Measurements from ENCODE around the gene HDDC3.

Gene HDDC3

GRCh38 chr15:90895571-90896117 is 36.7 kb downstream of the HDDC3 start:
- FAIRE-seq (peak; percentile 55), DNase-seq (ENCODE audit: insufficient read length, low spot score) (no peak)

DNA sequence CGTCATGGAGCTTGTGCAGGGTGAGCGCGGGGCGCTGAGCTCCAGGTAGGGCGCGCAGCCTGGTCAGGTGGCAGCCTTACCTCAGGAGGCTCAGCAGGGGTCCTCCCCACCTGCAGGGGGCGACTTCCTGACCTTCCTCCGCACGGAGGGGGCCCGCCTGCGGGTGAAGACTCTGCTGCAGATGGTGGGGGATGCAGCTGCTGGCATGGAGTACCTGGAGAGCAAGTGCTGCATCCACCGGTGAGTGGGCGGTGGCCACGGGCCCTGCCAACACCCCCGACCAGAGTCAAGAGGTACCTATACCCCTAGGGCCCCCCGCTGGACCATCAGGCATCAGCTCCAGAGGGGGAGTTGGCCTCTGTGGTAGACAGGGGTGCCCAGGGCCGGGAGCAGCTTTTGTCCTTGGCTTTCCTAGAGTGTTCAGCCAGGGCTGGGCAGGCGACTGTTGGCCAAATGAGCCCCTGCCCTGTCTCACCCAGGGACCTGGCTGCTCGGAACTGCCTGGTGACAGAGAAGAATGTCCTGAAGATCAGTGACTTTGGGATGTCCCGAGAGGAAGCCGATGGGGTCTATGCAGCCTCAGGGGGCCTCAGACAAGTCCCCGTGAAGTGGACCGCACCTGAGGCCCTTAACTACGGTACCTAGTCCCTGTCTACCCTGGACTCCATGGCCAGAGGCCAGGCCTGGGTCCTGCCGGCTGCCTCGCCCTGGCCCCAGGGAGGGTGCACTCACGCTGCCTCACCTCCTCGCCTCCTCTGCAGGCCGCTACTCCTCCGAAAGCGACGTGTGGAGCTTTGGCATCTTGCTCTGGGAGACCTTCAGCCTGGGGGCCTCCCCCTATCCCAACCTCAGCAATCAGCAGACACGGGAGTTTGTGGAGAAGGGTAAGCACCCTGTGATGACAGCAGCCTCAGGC is 38.9 kb downstream of the HDDC3 start:
- FAIRE-seq (no peak), DNase-seq (ENCODE audit: insufficient read length, low spot score) (no peak)

DNA sequence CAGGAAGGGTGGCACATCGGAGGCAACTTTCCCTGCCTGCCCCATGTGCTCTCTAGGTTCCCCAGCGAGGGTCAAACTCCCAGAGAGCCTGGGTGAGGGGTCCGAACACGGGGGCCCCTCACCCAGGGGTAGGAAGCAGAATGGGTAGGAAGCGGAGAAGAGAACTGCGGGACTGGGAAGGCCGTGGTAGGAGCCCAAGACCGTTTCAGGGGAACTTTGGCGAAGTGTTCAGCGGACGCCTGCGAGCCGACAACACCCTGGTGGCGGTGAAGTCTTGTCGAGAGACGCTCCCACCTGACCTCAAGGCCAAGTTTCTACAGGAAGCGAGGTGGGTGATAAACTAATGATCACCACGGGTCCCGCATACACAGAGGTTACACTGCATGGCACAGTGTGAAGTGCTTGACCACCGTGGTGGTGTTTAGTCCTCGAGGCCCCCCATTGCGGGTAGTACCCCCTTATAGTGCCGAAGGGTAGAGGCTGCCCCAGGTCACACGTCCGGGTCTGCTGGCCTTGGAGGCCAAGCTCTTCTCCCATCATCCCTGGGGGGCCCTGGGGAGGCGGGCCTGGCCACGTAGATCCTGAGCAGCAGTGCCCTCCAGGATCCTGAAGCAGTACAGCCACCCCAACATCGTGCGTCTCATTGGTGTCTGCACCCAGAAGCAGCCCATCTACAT is 39.7 kb downstream of the HDDC3 start:
- no peak for DNase-seq (ENCODE audit: insufficient read length, low spot score)
- no peak for FAIRE-seq

GRCh38 chr15:90892023-90892422 is 40.3 kb downstream of the HDDC3 start:
- no peak for FAIRE-seq
- no peak for DNase-seq (ENCODE audit: insufficient read length, low spot score)

DNA sequence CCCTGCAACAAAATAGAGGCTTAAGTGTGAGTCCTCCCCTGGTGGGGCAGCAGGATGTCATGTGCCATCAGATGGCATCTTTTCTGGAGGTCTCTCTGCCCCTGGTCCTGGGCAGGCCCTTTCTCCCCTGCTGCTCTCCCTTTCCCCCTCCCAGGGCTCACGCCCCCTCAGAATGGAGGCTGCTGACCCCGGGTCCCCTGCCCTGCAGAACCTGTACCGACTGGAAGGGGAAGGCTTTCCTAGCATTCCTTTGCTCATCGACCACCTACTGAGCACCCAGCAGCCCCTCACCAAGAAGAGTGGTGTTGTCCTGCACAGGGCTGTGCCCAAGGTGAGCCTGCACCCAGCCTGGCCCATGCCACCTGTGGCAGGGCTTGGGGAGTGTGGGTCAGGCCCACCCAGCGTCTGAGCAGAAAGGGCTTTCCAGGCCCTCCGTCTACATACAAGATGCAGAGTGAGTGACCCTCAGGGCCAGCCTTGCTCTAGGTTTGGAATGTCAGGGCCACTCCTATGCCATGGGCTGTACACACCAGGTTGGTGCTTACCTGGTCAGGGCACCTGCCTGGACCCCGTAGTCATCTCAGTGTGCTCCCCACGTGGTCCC is 40.9 kb downstream of the HDDC3 start:
- no peak for FAIRE-seq
- DNase-seq (ENCODE audit: insufficient read length, low spot score) = no peak

DNA sequence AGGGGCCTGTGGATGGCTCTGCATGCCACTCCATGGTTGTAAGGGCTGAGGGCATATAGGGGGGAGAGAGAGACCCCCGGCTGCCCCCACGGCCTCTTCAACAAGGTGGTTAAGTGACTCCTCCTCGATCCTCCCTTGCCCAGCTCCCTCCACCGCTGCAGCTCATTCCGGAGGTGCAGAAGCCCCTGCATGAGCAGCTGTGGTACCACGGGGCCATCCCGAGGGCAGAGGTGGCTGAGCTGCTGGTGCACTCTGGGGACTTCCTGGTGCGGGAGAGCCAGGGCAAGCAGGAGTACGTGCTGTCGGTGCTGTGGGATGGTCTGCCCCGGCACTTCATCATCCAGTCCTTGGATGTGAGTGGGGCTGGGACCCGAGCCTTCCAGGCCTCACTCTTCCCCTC is 41.5 kb downstream of the HDDC3 start:
- FAIRE-seq = no peak
- DNase-seq (ENCODE audit: insufficient read length, low spot score) = no peak

GRCh38 chr15:90889736-90890456 is 42.5 kb downstream of the HDDC3 start:
- FAIRE-seq (no peak), DNase-seq (ENCODE audit: insufficient read length, low spot score) (no peak)

DNA sequence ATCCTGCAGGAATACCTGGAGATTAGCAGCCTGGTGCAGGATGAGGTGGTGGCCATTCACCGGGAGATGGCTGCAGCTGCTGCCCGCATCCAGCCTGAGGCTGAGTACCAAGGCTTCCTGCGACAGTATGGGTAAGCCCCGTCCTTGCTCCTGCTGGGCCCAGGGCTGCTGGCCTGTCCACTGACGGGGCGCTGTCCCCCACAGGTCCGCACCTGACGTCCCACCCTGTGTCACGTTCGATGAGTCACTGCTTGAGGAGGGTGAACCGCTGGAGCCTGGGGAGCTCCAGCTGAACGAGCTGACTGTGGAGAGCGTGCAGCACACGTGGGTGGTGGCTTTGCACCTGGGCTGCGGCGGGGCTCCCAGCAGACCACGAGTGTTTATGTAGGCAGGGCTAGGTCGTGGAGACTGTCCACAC is 43.0 kb downstream of the HDDC3 start:
- DNase-seq (ENCODE audit: insufficient read length, low spot score) (no peak), FAIRE-seq (no peak)

GRCh38 chr15:90887037-90887481 is 45.3 kb downstream of the HDDC3 start:
- FAIRE-seq = no peak
- DNase-seq (ENCODE audit: insufficient read length, low spot score) = no peak

GRCh38 chr15:90886291-90886614 is 46.1 kb downstream of the HDDC3 start:
- FAIRE-seq (no peak), DNase-seq (ENCODE audit: insufficient read length, low spot score) (no peak)

DNA sequence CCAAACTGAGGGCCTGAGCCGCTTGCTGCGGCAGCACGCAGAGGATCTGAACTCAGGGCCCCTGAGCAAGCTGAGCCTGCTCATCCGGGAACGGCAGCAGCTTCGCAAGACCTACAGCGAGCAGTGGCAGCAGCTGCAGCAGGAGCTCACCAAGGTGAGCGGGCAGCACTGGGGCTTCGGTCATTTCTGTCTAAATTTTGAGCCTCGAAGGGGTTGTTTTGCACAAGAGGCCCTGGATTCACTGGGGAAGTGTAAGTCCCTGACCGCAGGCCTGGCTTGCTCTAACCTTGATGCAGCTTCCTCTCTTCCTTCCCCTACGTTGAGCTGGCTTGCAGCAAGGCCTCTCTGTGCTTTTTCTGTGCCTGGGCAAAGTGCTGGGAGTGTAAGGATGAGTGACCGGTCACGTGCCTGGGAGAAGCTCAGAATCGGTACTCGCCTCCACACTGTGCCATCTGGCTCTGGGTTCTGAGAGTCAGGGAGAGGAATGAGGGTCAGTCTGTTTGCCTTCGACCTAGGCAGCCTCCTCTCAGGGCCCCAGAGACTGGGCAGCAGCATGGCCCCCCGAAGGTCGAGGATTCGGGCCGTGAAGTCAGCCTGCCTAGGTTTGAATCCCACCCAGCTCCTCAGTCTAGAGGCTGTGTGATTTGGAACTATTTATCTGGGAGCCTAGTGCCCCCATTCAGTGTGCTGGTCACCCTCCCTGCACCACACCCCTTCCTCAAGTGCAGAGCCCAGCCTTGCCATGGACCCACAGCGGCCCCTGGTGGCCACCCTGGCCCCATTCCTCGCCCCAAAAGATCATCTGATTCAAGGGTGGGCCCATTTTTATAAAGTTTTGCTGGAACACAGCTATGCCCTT is 46.7 kb downstream of the HDDC3 start:
- DNase-seq (ENCODE audit: insufficient read length, low spot score) (no peak), FAIRE-seq (peak; percentile 4)

DNA sequence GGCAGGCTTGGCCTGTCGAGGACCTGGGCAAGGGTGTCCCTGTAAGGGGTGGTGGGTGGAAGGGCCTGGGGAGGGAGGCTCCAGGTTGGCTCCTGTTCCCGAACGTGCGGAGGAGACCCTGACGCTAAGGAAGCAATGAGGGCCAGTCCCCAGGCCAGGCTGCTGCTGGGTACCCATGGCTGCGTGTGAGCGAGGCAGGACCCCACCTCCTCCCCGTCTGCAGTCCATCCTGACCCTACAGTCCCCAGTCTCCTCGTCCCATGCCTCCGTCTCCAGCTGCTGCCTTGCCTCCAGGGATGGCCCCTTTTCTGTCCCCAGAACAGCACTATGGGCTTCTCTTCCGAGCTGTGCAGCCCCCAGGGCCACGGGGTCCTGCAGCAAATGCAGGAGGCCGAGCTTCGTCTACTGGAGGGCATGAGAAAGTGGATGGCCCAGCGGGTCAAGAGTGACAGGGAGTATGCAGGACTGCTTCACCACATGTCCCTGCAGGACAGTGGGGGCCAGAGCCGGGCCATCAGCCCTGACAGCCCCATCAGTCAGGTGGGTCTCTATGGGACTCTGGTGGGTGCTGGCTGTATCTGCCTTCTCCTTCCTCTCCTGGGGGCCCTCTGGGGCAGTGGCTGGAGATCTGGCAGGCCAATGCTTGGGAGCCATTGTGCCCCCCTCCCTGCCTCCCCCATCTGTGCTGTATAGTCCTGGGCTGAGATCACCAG is 47.5 kb downstream of the HDDC3 start:
- no peak for DNase-seq (ENCODE audit: insufficient read length, low spot score)
- no peak for FAIRE-seq

- DNase-seq (ENCODE audit: insufficient read length, low spot score) (no peak), FAIRE-seq (no peak)
Measured at GRCh38 chr15:90883976-90884718, 48.2 kb downstream of the HDDC3 start, which contains the start of gene FES. TSS of gene FES (plus strand) at chr15:90884504. CDS start at chr15:90885046, 542 bp downstream.

- no peak for FAIRE-seq
Measured at GRCh38 chr15:90883526-90883975, 48.8 kb downstream of the HDDC3 start.

DNA sequence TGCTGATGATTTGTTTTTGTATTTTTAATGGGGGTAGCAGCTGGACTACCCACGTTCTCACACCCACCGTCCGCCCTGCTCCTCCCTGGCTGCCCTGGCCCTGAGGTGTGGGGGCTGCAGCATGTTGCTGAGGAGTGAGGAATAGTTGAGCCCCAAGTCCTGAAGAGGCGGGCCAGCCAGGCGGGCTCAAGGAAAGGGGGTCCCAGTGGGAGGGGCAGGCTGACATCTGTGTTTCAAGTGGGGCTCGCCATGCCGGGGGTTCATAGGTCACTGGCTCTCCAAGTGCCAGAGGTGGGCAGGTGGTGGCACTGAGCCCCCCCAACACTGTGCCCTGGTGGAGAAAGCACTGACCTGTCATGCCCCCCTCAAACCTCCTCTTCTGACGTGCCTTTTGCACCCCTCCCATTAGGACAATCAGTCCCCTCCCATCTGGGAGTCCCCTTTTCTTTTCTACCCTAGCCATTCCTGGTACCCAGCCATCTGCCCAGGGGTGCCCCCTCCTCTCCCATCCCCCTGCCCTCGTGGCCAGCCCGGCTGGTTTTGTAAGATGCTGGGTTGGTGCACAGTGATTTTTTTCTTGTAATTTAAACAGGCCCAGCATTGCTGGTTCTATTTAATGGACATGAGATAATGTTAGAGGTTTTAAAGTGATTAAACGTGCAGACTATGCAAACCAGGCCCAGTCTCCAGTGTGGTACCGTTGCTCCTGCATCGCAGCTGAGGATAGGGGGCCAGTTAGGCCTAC is 49.4 kb downstream of the HDDC3 start:
- FAIRE-seq (no peak), DNase-seq (ENCODE audit: insufficient read length, low spot score) (no peak)

More at GRCh38 chr15:90883526-90883975, 48.8 kb downstream of the HDDC3 start:
- no peak for DNase-seq (ENCODE audit: insufficient read length, low spot score)

GRCh38 chr15:90881978-90882721 is 50.2 kb downstream of the HDDC3 start:
- DNase-seq (ENCODE audit: insufficient read length, low spot score) = no peak
- FAIRE-seq = no peak

All from HTR-8/SVneo (cell line).